Ramos (cell line): ENCODE results near the gene DLEU7.

Source experiments
- in situ Hi-C: fragments of 300-500 bp; cut with MboI; formaldehyde crosslinking; loops from one replicate; pipeline ENCODE4 v1.14.3; 2022; ENCODE audit warnings: low sequenced_read_pairs; ENCODE audit not compliant: unreplicated experiment

The DLEU7 gene

GRCh38 chr13:50844084-50844875 lies 788 bp upstream of the DLEU7 start:
- in situ Hi-C loops: no loop called here

GRCh38 chr13:50842990-50843256 lies 569 bp downstream of the DLEU7 start:
- in situ Hi-C loops: no loop called here

GRCh38 chr13:50842251-50842989 lies 1.1 kb downstream of the DLEU7 start:
- in situ Hi-C loops: no loop called here

GRCh38 chr13:50841786-50842185 lies 1.7 kb downstream of the DLEU7 start:
- in situ Hi-C loops: no loop called here

DNA sequence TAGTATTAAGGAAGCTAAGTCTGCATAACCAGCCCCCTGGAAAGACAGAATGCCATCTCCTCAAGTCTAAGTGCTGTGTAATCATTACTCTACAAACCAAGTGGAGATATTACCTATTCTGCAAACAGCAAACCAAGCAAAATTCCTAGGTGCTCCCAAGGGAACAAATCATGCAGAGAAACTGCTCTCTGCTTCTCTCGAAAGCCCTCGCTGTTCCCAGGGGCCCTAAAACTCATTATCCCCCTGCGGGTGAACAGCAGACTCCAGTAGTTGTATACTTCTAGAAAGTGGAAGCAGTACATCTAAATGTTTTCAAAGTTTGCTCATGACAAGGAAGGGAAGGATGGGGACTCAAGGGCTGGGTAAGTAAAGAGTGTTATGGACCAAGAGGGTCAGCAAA lies 3.2 kb downstream of the DLEU7 start:
- in situ Hi-C loops: no loop called here

DNA sequence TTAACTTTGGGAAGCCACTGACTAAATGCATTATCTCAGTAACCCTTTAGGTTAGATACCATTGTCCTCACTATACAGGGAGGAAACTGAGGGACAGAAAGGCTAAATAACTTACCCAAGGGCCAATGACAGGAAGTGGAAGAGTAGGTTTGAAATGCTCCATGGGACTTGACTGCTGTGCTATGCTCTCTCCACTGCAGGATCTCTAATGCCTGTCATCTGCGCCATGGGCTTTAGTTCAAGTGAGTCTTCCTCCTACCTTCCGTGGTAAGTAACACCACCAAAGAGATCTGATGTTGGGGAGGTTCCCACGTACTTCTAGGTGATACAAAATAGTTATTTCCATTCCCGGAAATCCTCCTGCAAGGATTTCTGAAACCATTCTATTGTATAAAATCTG lies 3.7 kb downstream of the DLEU7 start:
- in situ Hi-C loops: no loop called here

- in situ Hi-C loops: no loop called here
Measured at GRCh38 chr13:50838701-50839100, 4.8 kb downstream of the DLEU7 start.

GRCh38 chr13:50838031-50838430 lies 5.5 kb downstream of the DLEU7 start:
- in situ Hi-C loops: no loop called here

DNA sequence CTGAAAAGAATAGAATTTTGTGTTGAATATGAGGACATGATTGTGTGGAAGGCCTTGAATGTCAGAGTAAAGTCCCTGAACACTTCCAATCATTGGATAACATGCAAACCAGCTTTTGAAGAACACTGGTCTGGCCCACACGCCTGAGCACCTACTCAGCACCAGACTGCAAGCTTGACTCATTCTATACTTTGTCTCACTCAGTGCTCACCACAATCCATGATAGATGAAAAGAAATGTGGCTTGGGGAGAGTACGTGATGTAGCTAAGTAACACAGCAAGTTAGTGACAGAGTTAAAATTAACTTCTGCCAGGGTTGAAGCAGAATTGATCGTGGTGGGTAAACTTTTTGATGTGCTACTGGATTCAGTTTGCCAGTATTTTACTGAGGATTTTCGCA lies 12.0 kb downstream of the DLEU7 start:
- in situ Hi-C loops: no loop called here

GRCh38 chr13:50829896-50830295 lies 13.6 kb downstream of the DLEU7 start:
- in situ Hi-C loops: no loop called here

DNA sequence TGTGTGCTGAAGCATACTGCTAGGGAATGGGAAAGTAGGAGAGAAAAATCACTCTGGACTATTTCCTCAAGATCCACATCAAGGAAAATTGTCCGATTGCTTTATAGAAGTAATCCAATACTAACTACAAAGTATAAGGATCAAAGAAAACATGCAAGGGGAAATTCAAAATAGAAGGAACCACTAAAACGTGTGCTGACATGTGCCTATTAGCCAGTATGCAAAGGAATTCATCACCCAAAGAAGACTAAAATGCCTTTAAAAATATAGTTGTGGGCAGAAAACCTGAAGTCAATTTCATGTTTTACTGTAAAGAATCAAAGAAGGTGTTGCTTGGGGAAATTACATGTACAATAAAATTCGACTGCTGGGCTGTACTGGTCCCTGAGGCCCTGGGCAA lies 14.3 kb downstream of the DLEU7 start:
- in situ Hi-C loops: no loop called here

DNA sequence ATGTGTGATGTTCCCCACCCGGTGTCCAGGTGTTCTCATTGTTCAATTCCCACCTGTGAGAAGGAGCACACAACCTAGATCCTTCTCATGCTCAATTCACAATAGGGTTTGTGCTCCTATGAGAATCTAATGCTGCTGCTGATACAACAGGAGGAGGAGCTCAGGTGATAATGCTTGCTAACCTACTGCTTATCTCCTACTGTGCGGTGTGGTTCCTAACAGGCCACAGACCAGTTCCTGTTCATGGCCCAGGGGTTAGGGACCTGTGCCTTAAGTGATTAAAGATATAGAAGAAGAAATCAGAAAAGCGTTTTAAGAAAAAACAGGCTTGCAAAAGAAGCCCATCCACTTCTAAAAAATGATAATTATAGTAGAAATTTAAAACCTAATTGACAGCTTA lies 17.5 kb downstream of the DLEU7 start:
- in situ Hi-C loops: no loop called here

DNA sequence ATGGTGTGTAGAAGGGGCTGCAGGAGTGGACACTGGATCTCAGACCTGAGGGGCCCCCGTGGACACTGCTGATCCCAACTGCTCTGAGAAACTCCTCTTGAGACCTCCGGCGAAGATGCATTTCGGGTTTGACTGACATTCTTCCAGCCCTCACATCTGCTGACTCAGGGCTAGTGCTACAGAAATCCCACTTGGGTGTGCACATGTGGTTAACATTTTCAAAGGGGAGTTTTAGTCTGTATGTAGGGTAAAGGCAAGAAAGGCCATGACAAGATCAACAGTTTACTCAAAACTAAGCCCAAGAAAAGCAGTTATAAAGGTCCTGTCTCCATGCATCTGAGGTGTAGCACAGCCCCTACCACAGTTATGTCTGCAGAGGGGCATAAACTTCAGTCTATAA lies 31.2 kb downstream of the DLEU7 start:
- in situ Hi-C loops: no loop called here

GRCh38 chr13:50810998-50811397 lies 32.5 kb downstream of the DLEU7 start:
- in situ Hi-C loops: no loop called here

- in situ Hi-C loops: no loop called here
Measured at GRCh38 chr13:50810468-50810867, 33.0 kb downstream of the DLEU7 start.

DNA sequence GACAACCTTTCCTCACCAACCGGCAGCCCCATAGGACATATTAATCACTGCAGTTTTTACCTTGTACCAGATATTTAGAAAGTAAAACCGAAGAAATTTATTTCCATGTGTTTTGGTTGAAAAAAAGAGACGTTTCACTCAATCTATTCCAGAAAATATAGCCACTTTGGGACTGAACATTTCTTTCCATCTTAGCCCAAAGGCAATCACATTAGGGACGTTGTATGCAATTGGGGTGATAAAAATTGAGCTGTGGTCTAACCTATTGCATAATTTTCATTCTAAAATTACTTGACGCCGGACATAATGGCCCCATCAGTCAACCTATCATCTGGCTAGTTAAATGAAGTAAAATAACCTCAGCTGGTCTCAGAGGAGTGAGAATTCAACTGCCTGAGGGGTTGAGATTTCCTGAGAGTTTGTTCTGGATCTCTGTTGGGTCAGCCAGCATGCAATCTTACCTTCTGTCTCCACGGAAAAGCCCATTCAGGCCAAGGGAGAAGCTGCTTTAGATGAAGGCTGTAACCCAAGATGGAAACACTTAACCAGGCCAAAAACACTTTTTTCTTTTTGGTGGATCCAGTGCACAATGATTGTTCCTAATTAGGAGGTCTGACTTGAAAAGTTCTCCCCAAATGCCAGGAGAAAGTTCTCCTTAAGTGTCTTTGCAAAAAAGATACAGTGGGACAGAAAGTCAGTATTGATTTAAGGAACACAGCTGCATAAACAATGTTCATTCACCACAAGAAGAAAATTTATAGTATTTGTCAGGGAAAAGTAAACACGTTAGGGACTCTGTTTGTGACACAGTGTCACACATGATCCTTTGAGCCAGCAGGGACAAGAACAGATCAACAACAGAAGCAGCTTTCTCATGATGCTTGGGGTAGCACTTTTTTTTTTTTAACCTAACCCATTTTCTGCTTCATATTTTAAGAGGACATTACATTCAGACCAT lies 34.1 kb downstream of the DLEU7 start:
- in situ Hi-C loops: no loop called here

- in situ Hi-C loops: no loop called here
Measured at GRCh38 chr13:50805805-50806204, 37.7 kb downstream of the DLEU7 start.

- in situ Hi-C loops: no loop called here
Measured at GRCh38 chr13:50801087-50801931, 42.2 kb downstream of the DLEU7 start.

DNA sequence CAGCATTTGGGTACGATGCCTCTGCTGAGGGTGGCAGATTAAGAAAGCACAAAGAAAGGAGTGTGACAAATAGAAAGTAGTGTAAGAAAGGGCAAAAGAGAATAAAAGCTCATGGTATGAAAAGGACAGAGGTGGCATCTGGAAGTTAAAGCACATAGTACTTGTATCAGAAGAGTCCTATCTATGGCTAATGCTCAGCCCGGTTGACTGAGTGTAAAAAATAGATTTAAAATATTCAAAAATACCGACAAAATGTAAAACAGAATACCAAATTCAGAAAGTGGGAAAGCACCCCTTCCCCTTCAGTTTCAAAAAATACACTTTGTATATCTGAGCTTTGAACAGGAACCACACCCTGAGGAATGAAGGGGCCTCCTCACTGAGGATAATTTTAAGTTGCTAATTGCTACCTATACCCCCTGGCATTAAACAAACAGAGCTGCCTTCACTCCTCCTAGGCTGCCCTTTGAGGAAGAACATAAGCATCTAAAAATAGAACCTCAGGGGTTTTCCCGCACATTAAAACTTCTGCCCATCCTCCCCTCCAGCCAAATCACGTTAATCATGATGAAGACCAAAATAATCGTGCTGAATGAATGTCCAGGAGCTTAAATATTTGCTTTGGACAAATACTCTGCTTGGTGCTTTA lies 43.3 kb downstream of the DLEU7 start:
- in situ Hi-C loops: no loop called here
